Hematopoietic multipotent progenitor cell (in vitro differentiated cells): Measurements from ENCODE around the gene NR1I3. TPM values are rescaled to one million over a fixed set of nuclear protein-coding genes. Genes with fewer than 3 reads are reported as not detected.
A peak's percentile ranks its signal among the peaks of the same experiment; 100 is the strongest.

ENCODE experiments used
- DNase-seq, 3 donors: peaks; one replicate each; pipeline ENCODE4 v3.0.0-alpha.2; 2011 to 2015; ENCODE audit warnings: low read depth in 2 of 3, low spot score in 2 of 3
- total RNA-seq: library from RNA; depleted of rRNA; stranded (reverse); fragments of >200 nt; gene quantifications from one replicate; pipeline ENCODE4 v1.2.3, GENCODE V29; 2012

The NR1I3 gene
- total RNA-seq, 1 donor = not detected

DNA sequence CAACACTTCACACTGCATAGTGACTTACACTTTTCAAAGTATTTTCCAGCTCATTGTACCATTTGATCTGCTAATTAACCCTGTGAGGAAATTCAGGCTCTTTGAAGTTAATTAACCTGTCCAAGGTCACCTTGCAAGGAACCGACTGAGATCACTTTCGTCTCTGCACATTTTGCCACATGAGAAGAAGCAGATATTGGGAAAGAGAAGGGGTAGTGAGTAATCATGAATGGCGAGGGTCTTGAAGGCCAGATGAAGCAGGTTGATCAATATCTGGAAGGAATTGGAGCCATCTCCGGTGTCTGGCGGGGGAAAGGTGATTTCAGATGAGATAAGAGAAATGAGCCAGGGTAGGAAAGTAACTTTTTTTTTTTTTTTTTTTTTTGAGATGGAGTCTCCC lies 18.0 kb downstream of the NR1I3 start:
- DNase-seq = no peak

- no peak for DNase-seq
Observed at GRCh38 chr1:161219078-161219892, 18.7 kb downstream of the NR1I3 start.

GRCh38 chr1:161218301-161219077 lies 19.5 kb downstream of the NR1I3 start:
- no peak for DNase-seq

GRCh38 chr1:161217831-161218230 lies 20.2 kb downstream of the NR1I3 start:
- no peak for DNase-seq

- DNase-seq = no peak
Observed at GRCh38 chr1:161216945-161217712, 20.9 kb downstream of the NR1I3 start.

DNA sequence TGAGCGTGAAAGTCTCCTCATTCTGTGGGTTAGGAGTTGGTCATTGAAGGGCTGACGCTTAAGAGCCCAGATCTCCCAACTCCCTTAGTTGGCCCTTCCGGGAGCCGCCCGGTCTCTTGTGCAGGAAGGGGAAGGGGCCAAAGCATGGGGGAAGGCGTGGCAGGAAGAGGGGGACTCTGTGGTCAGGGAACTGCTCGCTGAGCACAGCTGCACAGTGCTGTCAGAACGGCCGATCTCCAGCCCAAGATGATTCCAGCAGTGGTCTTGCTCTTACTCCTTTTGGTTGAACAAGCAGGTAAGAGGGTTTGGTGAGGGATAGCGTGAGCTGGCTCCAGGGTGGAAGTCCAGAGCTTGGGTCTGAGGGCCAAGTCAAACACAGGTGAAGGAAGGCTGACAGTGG lies 22.9 kb downstream of the NR1I3 start, which contains the start of gene FCER1G:
Gene FCER1G (plus strand): TSS at position 220 of the 400 bp plus-strand sequence. CDS start 27 bp downstream, at position 247.
- peak in 1 of 3 donors; percentile 42 for DNase-seq

- DNase-seq = no peak
Observed at GRCh38 chr1:161214369-161214768, 23.6 kb downstream of the NR1I3 start.

- DNase-seq = peak in 2 of 3 donors; percentile 78 to 89
Observed at GRCh38 chr1:161209790-161210409, 28.1 kb downstream of the NR1I3 start.

DNA sequence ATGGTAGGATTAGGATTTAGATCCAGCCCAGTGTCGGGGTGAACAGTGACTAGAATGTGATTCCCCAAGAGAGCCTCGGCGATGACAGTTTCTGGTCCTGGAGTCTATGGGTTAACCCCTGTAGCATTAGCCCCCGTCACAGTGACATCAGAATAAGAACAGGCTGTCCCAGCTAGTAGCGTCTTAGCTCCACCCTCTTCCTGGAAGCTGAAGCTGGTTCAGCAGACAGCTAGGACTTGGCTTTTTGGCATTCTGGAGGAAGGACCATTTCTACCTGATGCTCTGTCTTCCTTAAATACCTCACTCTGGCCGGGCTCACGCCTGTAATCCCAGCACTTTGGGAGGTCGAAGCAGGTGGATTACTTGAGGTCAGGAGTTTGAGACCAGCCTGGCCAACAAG lies 30.8 kb downstream of the NR1I3 start:
- DNase-seq = no peak

- DNase-seq = no peak
Observed at GRCh38 chr1:161206411-161207140, 31.4 kb downstream of the NR1I3 start.

- peak; percentile 83 to 98 (median 98) for DNase-seq
Observed at GRCh38 chr1:161201836-161202712, 35.9 kb downstream of the NR1I3 start, which contains the start of gene NDUFS2. TSS of gene NDUFS2 (plus strand) at chr1:161202367. CDS start at chr1:161202386, 19 bp downstream.

- DNase-seq = no peak
Observed at GRCh38 chr1:161200992-161201835, 36.8 kb downstream of the NR1I3 start.

DNA sequence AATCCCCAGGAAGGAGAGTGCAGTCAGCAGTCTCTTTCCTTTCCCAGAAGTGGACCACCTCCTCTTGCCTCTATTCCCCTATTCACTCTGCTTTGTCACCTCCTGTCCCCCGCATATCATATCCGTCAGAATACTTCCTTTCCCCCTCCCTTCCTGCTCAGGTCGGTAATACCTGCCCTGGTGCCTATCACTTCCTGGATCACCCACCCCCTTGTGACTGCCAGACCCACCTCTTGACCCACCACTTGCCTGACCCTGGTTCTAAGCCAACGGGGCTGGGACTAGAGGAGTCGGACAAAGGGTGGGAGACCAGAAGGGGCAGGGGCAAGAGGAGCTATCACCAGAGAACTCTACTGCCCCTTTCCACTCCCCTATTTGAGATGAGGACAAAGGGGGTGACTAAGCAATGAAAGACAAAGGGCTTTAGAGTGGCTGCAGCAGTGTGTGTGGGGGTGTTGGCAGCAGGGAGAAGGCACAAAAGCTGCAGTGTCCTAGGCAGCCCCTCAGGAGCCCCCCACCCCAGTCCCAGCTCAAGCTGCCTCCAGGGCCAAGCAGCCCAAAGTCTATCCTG lies 37.5 kb downstream of the NR1I3 start:
- no peak for DNase-seq

GRCh38 chr1:161199506-161200139 lies 38.4 kb downstream of the NR1I3 start:
- DNase-seq = no peak

GRCh38 chr1:161198897-161199431 lies 39.0 kb downstream of the NR1I3 start, which contains the start of gene ADAMTS4:
TSS of gene ADAMTS4 (minus strand) at chr1:161199054. CDS start at chr1:161198627, 427 bp downstream.
- no peak for DNase-seq

- no peak for DNase-seq
Observed at GRCh38 chr1:161198194-161198896, 39.7 kb downstream of the NR1I3 start.
